ENCODE results near the gene ADAM12.
"Not testable (repeated sequence)": the region's sequence is repeated elsewhere in the genome, so short reads cannot be mapped to it uniquely, and the experiment has no call there.

Gene ADAM12

DNA sequence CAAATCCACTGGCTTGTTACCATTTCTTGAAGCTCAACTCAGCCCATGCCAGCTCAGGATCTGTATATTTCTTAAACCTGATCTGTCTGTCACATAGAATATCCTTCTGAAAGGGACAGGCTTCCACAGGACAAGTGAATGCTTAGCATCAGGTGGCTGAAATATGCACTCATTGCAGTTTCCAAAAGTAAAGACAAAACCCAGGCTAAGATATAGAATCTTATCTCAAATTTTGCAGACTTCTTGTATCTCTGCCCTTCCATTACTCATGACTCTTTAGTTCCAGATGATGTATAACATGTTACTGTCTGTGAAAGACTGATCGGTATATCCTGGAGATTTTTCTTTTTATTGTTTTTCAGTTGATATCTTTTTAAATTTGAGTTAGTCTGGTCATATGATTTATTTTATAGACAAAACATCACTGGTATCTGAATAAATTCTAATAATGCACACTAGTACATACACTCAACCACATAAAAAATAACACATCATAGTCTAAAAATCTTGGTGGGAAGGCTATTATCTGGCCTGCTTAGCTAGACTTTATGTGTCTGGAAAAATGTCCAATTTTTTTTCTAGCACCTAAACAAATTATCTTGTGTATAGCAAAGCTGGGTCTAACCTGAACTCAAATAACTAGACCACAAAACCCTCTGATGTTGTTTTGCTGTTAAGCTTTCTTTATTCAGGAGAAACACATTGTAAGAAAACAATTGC is 182.6 kb downstream of the ADAM12 start:
- DNase-seq: no peak

DNA sequence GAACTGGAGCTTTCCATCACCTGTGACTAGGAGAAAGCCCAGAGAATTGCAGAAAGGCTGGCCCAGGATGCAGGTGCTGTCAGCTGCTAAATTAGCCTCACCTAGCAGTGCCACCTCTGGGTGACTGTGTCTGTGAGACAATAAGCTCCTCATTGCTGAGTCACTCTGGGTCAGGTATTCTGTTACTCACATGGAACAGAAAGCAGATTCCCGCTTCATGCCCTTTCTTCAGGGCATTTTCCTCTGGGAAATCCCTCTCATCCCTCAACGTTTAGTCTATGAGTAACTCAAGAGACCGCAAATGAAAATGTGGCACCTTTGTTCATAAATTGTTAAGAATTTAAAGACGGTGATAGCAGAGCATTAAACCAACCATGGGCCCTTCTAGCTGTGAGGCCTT is 184.0 kb downstream of the ADAM12 start:
- DNase-seq: no peak

DNA sequence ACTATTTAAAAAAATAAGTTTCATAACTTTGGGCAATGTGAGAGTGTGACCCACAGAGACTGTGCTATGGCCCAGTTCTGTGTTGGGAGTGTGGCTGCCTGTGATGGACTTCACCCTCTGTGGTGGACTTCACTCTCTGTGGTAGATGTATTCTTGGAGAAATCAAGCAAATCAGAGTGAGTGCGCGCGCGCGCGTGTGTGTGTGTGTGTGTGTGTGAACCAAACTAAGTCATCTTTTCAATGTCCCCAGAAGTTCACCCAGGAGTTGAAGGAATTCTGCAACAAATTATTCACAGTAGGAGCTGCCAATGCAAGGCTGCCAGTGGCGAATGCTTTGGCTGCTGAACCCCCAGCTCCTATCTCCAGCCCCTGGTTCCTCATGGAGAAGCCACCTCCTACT is 184.5 kb downstream of the ADAM12 start:
- DNase-seq: no peak

DNA sequence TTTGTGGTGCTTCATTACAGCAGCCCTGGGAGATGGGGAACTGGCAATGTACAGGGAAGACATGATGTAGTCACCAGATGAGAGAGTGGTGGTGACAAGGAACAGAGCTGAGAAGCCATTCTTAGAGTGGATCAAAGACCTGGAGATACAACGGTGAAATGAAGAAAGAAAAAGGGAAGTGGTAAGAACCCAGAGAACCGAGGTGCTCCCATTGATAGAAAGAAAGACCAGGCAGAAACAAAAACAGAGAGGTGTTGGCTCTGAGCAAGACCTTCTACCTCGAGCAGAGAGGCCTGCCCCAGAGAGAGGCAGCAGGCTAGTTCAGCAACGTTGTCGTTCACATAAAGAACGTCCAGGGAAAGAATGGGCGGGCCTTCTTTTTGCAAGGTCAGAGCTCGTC is 186.7 kb downstream of the ADAM12 start:
- no peak for DNase-seq

DNA sequence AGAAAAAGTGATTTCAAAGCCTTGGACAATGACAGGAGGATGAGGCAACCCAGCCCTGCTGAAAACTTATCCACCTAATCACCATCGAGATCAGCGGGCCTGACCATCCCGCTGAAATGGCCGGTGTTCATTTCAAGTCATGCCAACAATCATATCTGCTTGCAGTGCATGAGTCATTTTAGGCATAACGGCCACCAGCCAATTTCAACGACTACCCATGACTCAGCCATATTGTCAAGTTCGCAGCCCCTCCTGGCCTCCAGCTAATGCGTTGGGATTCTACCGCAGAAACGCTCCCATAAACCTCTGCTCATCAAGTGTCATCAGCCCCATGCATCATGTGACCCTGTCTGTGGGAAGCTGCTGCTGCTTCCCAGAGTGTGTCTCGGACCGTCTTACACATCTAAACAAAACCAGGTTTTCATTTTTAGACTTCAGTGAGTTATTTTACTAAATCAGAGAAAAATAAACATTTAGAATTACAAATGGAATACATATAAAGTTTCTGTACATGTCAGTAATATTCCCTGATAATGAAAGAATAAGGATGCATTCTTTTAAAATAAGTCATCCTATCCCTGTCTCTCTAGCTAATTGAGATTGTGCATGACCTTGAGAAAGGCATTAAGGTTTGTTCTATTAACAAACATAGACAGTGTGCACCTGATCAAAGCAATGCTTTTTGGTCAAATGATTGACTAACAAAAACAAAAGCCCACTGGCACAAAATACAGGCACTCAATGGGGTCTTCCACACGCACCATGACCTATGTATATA is 188.9 kb downstream of the ADAM12 start:
- DNase-seq: no peak

DNA sequence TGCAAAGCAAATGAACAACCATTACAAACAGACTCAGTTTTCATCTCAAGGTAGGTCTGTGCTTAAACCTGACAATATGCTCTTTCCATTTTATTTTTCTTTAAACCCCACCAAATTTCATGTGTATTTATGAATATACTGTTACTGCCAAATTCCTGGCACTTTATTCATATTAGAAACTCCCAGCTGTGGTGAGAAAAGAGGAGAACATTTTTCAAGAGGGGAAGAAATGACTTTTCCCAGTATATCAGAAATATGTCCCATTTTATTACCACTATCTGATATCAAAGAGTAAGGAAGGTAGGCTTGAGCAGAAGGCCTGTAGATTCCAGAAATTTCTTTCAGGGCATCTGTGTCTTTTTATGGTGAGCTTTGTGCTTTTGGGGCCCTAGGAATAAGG is 189.6 kb downstream of the ADAM12 start:
- no peak for DNase-seq

DNA sequence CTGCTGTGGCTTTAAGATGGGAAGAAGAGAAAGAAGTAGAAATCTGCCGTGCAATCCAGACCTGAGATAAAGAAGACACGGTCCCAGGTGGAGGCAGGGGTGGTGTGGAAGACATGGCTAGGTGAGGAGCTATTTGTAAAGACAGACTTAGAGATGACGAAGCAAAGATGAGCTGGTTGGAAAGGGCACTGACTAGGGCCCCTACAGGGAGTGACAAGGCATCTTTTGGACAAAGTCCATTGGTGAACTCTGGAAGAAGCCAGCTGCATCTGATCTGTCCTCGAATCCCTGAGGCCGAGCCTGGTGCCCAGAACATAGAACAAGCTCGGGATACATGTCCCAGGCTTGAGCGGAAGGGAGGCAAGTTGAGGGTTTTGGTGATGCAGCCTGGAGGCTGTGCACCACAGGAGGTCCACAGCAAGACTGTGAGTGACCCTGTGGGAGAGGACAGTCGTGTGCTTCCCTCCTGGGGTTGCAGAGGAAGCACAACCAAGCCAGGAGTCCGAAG is 191.2 kb downstream of the ADAM12 start:
- no peak for DNase-seq

DNA sequence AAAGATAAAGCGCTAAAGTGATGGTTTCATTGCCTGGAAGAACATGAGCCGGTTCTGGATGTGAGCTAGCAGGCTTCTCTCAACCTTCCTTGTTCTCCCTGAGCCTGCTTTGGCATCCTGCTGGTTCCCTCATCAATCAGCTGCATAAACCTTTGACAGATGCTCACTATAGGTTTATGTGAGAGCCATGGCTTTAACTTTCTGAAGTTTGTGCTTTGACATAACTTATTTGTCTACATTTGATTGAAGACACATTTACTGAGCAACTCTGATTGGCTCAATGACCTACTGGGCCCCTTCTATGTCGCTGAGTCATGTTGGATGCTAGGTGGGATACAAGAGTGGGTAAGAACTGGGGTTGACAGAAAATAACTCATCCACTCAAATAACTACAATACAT is 192.0 kb downstream of the ADAM12 start:
- DNase-seq: no peak

DNA sequence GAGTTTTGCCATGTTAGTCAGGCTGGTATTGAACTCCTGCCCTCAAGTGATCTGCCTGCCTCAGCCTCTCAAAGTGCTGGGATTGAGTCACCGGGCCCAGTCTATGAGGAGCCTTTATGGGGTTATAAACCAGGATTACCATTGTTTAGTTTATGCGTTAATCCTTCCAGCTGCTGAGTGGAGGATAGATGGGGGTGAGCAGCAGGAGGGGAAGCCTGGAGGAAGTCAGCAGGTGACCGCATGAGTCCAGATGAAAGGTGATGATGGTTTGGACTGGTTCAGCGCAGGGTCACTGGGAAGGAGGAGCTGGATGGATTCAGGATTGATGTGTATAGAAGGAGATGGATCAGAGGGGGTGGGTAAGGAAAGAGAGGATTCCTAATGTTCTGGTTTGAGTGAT is 197.1 kb downstream of the ADAM12 start:
- DNase-seq: no peak

DNA sequence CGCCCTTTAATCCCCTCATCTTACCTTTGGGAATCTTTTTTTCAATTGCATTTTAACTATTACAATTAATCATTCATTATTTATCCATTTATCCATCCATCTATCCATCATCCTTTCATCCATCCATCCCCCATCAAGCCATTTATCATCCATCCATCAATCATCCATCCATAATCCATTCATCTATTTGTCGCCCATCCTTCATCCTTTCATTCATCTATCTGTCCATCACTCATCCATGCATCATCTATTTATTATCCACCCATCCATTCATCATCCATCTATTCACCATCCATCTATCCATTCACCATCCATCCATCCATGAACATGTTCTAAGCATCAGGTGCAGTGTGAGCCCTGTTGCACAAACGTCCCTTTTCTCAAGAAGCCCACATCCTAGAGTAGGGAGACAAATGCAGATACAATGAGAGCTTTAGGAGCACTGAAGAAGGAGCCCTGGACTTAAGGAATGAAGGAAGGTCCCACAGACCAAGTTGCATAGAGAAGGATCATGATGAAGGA is 199.5 kb downstream of the ADAM12 start:
- DNase-seq: no peak

DNA sequence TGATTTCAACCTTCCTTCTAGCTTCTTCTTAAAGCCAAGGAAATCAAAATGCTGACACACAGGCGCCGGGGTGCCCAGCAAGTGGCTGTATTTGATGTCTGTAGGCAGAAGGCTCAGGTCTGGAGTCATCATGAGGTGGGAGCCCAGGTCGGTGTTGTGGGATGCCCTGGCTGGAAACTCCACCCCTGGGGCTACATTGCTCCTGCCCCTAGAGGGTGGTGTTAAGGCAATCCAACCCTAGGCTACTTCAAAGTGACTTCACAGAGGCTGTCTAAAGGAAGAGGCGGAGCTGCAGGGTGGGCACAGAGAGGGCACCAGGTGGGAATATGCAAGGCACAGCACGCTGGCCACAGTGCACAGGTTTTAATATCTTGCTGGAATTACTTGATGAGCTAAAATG is 200.9 kb downstream of the ADAM12 start:
- DNase-seq: no peak

DNA sequence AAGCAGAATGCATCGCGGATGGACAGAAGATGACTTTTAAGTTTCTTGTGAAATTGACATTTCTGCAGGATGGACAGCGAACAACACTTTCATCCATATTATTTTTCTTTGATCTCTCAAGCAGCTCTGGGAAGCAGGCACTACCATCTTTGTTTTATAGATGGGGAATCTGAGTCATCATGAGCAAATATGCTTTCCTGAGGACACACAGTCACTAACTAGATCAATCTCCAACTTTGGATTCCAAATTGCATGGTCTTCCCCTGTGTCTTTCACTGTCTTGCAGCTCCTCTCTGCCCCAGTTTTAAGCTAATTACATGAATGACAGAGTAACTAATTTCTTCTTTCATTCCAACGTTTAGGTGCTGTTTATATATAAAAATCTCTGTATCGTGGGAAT is 201.5 kb downstream of the ADAM12 start:
- no peak for DNase-seq

DNA sequence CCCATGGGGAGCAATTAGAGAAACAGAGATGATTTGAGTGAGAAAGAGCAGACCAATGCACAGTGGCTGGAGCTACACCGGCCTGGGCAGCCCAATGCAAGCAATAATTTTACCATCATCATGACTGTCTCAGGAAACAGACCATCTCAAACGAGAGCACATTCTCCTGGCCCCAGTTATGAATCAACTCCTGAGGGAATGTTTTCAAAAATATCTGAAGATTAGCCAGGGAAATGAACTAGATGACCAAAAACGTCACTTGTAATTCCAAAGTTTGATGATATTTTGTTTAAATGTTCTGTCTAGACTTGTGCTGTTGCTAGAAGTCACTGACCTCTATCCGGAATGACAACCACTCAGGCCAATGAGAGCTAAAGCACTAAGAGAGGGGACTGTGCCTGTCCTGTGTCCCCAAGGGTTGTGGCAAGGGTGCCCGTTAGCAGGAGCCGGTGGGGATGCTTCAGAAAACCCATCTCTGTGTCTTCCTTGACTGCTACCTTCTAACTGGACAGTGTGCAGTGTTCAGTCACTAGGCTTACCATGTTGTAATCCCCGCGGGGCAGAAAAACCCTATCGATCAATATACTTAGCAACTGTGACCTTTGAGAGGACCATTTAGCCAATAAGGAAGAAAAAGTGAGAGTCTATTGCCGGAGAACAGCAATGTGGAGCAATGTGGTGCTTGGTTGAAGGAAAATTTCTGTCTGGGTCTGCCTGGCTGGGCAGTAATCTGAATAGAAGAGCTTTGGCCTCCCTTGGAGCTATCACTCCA is 202.4 kb downstream of the ADAM12 start:
- DNase-seq: no peak

DNA sequence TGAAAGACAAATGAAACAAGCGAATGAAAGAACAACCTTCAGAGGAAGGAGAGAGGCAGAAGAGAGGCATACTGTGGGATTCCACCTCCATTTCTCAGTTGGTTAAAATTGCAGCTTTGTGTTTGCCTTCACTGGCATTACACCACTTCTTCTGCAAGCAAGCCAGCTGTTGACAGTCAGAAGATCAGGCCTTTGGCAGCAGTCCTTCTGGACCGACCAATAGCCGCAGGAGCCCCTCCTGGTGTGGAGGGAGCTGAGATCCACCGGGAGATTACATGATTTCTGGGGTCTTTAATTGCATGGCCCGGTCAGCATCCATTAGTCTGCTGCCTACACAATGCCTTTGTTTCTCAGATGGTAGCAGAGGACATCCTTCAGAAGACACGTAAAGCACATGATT is 206.7 kb downstream of the ADAM12 start:
- DNase-seq: no peak

DNA sequence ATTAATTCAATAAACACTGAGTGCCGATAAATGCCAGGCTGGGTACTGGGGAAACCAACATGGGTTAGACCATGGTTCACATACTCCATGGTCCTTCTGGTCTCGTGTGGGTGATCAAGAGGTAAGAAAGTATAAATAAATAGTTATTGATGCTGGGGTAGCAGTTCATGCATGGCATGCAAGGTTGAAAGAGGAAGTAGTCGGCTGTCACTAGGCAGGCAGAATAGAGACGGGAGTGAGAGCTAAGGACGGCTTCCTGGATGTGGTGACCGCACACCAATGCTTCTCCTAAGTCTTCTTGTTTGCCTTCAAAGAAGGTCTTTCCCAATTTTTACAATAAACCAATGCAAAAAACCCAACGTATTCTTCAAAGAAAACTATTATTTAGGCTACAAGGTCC is 208.6 kb downstream of the ADAM12 start:
- DNase-seq: no peak

DNA sequence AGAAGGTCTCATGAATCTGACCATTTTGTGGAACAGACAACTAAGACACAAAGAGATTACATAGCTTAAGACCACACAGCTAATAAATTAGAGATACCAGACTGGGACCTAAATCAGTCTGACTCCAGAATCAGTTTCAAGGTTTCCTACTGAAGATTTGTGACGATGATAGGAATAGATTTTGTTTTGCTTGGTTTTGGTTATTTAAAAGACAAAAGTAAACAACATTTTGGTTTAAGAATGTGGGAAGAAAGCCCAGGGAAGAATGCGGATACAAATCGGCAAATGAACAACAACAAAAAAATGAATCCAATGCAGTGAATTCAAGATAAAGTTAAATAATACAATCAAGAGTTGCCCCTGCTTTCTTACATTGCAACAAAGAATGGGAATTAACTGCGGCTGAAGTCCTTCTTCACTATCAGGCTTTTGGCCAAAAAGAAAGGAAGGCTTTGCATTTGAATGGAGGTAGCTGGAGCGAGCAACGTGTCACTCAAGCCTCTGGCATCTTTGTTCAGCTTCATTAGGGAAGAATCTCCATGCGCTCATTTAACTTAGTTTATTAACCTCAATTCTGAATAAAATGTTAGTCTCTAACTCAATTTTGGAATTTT is 210.8 kb downstream of the ADAM12 start:
- no peak for DNase-seq

DNA sequence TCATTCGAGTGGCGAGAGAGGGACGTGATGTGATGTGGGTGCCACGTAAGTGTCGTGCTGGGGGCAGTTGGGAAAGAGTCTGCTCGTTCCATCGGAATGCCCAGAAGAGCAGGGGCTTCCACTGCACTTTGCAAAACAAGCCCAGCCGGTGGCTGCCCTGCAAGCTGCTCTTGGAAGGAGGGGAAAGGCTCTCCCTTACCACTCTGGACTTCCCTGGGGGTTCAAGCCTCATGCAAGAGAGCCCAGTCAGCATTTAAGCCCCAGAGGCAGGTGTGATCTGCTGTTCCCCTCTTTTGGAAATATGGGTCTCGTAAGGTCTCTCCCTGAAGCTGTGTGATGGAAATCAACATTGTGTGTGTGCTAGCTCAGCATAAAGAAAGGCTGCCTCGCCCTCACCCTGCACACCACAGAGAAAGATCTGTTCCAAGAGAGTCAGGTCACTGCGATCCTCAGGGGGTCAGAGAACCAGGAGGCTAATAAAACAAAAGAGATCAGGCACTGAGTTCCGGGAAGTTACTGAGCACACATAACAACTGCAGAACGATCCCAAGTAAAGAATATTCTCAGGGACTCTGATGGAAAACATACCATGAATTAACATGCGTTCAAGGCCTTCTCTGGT is 212.5 kb downstream of the ADAM12 start:
- DNase-seq: no peak

DNA sequence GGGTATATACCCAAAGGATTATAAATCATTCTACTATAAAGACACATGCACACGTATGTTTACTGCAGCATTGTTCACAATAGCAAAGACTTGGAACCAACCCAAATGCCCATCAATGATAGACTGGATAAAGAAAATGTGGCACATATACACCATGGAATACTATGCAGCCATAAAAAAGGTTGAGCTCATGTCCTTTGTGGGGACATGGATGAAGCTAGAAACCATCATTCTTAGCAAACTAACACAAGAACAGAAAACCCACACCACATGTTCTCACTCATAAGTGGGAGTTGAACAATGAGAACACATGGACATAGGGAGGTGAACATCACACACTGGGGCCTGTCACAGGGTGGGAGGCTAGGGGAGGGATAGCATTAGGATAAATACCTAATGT is 215.5 kb downstream of the ADAM12 start:
- not testable (repeated sequence) for DNase-seq

DNA sequence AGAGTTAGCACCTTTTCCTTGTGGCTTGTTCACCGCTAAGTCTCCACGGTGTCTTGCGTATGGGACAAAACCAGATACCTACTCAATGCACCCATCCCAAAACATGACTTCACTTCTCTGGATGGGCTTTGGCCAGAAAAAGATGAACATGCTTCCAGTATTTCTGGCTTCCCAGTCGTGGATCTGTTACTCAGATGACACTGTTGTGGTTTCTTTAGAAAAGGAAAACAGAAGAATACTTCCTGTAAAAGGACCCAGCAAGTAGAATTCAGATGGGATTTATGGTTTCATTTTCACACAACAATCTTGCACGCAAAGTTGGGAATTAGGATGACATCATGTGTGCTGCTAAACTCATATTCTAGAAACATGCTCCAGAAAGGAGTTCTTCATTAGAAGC is 216.7 kb downstream of the ADAM12 start:
- DNase-seq: no peak

DNA sequence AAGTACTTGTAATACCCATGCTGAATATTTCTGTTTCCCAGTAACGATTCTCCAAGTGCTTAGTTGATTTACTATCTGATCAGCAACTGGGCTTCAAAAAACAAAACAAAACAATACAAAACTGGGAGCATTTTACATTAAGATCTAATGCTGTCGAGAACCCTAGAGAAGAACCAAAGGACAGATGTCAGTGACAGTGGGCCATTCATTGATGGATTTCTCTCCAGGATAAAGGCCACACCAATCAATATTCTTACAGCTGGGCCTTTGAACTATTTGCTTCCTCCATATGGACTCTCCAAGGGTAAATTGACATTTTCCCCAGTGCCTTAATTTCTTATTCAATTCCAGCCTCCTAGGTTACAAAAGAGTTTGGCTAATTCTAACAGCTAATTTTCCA is 217.5 kb downstream of the ADAM12 start:
- DNase-seq: no peak

DNA sequence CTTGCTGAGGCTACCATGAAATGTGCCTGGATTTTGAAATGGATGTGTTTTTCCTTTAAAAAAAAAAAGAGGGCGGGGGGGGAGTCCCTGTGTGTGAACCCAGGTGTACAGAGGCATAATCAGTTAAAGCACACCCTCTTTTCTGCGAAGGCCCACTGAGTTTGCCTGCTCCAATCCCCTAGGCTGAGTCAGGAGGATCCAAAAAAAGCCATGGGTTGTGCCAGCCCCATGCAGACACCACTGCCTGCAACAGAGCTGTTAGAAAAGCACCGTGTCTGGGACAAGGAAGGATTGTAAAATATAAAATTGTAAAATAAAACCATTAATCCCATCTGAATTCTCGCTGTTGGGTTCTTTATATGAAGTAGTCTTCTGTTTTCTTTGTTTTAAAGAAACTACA is 217.9 kb downstream of the ADAM12 start:
- no peak for DNase-seq

DNA sequence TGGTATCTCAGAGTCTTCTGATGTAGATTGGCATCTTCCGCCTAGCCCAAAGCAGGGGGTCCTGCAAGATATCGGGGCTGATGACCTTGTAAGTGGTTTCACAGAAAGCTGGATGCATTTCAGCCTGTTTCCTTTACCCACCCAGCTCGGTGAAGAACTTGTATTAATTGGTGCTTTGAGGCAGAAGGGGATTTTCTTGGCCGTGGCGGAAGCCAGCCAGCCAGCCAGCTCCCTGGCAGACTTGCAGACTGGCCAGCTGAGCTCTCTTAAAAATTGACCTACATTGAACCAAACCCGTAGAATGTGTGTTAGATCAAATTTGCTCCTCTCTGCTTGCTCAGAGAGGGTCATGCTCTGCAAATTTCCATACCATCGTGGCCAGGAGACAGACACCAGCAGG is 218.4 kb downstream of the ADAM12 start:
- DNase-seq: no peak

DNA sequence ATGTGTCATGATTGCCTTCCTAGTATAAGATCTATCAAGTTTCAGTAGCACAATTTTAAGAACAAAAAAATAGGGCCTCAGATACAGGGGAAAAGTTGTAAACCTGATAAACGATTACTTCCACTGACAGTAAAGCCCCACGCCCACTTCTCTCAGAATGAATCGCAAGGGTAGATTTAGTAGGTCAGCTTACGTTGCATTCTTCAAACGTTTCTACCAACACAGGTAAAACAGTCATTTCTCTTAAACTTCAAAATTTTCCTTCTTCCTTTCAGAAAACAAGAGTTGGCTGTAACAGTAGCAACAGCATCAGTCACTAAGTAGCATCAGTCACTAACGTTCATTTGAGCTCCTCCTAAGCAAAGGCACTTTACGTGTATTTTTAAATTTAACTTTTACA is 221.5 kb downstream of the ADAM12 start:
- no peak for DNase-seq
